HG03558 (cell line): ENCODE results near the gene OR13A1.
A peak's percentile ranks its signal among the peaks of the same experiment; 100 is the strongest.
"Not testable (repeated sequence)": the region's sequence is repeated elsewhere in the genome, so short reads cannot be mapped to it uniquely, and the experiment has no call there.

Source experiments
- ATAC-seq: cut with Tn5 transposase; IDR thresholded peaks from one replicate; pipeline ENCODE4 v1.9.1; 2021; ENCODE audit warnings: moderate number of reproducible peaks; ENCODE audit not compliant: unreplicated experiment; ENCODE audit errors: extremely low read depth

Gene OR13A1

GRCh38 chr10:45286980-45287379 is 28.4 kb downstream of the OR13A1 start:
- ATAC-seq, result no peak

- no peak for ATAC-seq
These were observed 33.3 kb downstream of the OR13A1 start for GRCh38 chr10:45282061-45282460.

- ATAC-seq, result no peak
These were observed 35.2 kb downstream of the OR13A1 start for GRCh38 chr10:45280113-45280760.

GRCh38 chr10:45279682-45280081 is 35.7 kb downstream of the OR13A1 start:
- ATAC-seq, result no peak

GRCh38 chr10:45278860-45279498 is 36.4 kb downstream of the OR13A1 start:
- ATAC-seq, result no peak

- not testable (repeated sequence) for ATAC-seq
These were observed 39.3 kb downstream of the OR13A1 start for GRCh38 chr10:45276146-45276545.

- ATAC-seq, result no peak
These were observed 41.0 kb downstream of the OR13A1 start for GRCh38 chr10:45274364-45274763.

- not testable (repeated sequence) for ATAC-seq
These were observed 47.6 kb downstream of the OR13A1 start for GRCh38 chr10:45267777-45268176.

- no peak for ATAC-seq
These were observed 49.4 kb downstream of the OR13A1 start for GRCh38 chr10:45265996-45266395.

- ATAC-seq, result no peak
These were observed 53.5 kb downstream of the OR13A1 start for GRCh38 chr10:45261946-45262345.

- no peak for ATAC-seq
These were observed 54.1 kb downstream of the OR13A1 start for GRCh38 chr10:45261243-45261775.

- not testable (repeated sequence) for ATAC-seq
These were observed 54.8 kb downstream of the OR13A1 start for GRCh38 chr10:45260635-45261034.

- ATAC-seq, result not testable (repeated sequence)
These were observed 55.5 kb downstream of the OR13A1 start for GRCh38 chr10:45259786-45260495.

GRCh38 chr10:45257600-45257999 is 57.8 kb downstream of the OR13A1 start:
- ATAC-seq, result no peak

- ATAC-seq, result no peak
These were observed 59.2 kb downstream of the OR13A1 start for GRCh38 chr10:45256246-45256645.

GRCh38 chr10:45255706-45256105 is 59.7 kb downstream of the OR13A1 start:
- no peak for ATAC-seq

- no peak for ATAC-seq
These were observed 60.5 kb downstream of the OR13A1 start for GRCh38 chr10:45254892-45255291.

GRCh38 chr10:45253183-45253914 is 62.1 kb downstream of the OR13A1 start:
- ATAC-seq, result peak; percentile 47
